GM12872 (cell line): ENCODE data around the gene PIP4K2A.

Experiments
- TF ChIP-seq, protein P1 (sequence below): IDR thresholded peaks from 3 replicates; pipeline ENCODE4 v1.5.1; 2011; ENCODE audit warnings: low read depth, mild to moderate bottlenecking, low read length, moderate library complexity; ENCODE audit not compliant: insufficient read depth

Gene PIP4K2A

DNA sequence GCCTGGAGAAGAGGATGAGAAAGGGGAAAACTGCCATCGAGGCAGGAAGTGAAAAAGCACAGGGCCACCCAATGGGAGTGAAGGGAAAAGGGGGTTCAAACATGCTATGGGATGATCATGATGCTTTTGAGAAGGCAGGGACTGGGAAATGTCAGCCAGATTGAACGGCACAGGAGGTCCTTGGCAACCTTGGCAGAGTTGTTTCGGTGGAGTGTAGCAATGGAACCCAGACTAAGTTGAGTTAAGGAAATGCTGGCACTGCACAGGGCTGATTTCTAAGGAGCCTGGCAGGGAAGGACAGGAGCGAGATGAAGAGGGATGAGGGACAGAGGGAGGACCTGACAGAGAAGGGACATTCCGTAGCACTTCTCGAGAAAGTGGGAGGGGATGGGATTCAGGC, 101.4 kb downstream of the PIP4K2A start:
- TF ChIP-seq, protein P1, sequence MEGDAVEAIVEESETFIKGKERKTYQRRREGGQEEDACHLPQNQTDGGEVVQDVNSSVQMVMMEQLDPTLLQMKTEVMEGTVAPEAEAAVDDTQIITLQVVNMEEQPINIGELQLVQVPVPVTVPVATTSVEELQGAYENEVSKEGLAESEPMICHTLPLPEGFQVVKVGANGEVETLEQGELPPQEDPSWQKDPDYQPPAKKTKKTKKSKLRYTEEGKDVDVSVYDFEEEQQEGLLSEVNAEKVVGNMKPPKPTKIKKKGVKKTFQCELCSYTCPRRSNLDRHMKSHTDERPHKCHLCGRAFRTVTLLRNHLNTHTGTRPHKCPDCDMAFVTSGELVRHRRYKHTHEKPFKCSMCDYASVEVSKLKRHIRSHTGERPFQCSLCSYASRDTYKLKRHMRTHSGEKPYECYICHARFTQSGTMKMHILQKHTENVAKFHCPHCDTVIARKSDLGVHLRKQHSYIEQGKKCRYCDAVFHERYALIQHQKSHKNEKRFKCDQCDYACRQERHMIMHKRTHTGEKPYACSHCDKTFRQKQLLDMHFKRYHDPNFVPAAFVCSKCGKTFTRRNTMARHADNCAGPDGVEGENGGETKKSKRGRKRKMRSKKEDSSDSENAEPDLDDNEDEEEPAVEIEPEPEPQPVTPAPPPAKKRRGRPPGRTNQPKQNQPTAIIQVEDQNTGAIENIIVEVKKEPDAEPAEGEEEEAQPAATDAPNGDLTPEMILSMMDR, result no peak

DNA sequence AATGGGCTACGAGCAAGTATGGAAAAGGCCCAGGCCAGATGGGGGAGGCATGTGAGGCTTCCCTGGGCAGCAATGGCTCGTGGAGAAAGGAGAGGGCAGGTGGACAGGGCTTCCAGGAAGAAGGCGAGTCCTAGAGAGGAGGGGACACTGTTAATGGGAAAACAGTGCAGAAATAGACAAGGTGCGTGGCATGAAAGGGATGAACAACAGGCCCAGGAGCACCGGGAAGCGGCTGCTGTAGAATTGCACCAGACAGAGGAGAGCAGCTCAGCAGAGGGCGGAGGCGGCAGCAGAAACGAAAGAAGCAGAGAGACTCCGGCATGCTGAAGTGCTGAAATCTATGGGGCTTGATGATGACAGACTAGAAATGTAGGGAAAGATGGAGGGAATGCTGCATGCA, 102.1 kb downstream of the PIP4K2A start:
- TF ChIP-seq, protein P1, result no peak

DNA sequence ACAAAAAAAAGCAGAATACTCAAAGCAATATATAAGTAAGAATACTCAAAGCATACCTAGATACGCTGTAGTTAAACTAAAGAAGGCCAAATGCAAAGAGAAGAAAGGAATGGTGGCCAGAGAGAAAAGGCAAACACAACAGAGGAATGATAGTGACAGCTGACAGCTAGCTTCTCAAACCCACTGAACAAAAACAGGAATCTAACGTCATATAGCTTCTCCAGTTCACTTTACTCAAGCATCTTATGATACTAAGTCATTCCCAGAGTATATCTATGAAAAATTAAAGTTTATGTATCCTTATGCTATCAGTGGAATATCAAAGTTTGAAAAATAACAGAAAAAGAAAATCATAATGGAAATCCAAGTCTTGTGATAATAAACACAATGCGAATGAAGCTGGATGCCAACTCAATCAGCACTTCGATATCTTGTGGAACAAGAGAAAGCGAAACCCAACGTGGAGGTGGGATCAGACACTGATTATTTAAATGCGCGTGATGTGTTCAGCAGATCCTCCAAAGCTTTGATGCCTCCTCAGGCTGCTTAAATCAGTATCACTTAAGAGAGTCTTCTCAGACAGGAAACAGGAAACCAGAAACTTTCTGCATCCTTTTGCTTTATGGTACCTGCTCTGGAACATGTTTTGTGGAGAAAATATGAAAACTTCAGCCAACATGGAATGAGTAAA, 102.8 kb downstream of the PIP4K2A start:
- TF ChIP-seq, protein P1, result no peak

DNA sequence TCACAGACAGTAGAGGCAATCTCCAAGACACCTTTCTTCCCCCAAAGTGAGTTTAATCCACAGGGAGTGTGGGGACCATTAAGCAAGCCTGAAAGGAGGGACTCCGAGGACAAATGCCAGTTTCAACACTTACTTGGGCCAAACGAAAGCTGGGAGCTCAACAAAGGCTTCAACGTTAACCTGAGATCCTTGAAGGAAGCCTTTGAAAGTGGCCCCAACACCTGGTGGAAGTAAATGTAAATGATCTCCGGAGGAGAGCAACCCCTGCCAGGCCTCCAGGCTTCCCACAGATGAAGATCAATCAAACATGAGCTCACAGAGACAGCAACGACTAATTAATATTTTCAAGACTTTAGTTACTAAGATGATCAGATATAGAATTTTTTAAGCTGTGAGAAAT, 103.8 kb downstream of the PIP4K2A start:
- TF ChIP-seq, protein P1, result no peak

DNA sequence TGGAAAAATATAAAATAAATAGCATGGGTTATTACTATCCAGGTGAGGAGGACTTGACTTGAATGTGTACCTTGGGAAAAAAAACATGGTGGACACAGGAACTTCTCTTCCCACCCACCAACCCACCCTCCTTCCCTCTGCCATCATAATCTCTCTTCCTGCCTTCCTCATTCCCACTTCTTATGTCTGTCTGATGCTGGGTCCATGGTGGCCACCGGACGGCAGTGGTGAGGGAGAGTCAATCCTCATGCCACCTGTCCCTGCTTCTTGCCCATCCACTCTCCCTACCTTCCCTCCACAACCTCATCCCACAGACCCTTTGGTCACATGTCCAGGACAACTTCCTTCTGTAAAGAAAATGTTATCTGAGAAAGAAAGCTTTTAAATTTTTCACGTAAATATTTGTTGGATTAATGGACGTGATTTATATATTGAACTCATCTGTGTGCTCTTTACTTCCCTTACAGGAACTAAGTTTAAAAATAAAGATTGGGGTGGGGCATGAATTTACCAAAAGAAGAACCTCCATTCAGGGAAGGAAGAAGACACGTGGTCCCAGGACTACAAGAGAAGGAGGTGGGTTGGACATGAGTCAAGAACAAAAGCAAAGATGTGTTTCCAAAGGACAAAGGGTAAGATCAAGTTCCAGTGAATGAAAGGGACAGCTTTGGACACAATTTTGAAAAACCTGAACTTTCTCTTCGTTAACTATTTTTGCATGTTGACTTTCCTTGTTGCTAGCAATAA, 104.5 kb downstream of the PIP4K2A start:
- TF ChIP-seq, protein P1, result peak; percentile 23; the same call in 1 of the 3 replicates

DNA sequence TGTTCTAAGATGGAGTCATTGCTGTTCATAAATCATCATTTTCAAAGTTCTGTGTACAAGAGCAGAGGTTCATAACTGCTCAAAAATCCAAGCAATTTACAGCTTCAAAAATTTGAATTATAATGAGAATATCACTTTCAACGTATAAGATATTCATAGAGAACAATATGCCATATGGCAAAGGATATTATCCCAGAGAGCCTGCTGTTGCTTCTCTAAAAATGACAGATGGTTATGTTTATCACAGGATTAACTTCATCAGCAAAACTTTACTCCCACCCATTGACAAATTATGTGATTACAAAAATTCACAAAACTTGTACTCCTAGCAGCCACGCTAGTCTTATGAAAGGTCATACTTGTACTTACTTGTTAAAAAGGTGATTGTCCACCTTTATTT, 105.1 kb downstream of the PIP4K2A start:
- TF ChIP-seq, protein P1, result no peak

DNA sequence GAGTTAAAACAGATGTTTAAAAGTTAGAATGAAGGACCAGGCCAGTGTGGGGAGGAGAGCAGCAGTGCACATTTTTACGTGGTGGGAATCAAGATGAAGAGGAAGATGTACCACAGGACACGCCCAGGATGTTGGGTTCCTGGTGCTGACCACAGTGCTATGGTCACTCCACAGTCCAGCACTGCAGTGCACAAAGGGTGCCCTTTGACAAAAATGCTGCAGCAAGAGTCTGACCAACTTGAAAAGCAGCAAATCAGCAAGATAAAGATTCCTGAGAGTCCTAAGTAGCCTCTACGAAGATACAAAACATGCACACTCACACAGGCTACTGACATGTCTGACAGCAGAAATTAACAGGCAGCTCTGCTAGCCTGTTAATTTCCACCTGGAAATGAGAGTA, 107.1 kb downstream of the PIP4K2A start:
- TF ChIP-seq, protein P1, result no peak
